ENCODE measurements around the gene PIEZO2. TPM values are rescaled to one million over a fixed set of nuclear protein-coding genes. Genes with fewer than 3 reads are reported as not detected.

The PIEZO2 gene
- polyA plus RNA-seq, 1 donor, result 23.7 TPM

DNA sequence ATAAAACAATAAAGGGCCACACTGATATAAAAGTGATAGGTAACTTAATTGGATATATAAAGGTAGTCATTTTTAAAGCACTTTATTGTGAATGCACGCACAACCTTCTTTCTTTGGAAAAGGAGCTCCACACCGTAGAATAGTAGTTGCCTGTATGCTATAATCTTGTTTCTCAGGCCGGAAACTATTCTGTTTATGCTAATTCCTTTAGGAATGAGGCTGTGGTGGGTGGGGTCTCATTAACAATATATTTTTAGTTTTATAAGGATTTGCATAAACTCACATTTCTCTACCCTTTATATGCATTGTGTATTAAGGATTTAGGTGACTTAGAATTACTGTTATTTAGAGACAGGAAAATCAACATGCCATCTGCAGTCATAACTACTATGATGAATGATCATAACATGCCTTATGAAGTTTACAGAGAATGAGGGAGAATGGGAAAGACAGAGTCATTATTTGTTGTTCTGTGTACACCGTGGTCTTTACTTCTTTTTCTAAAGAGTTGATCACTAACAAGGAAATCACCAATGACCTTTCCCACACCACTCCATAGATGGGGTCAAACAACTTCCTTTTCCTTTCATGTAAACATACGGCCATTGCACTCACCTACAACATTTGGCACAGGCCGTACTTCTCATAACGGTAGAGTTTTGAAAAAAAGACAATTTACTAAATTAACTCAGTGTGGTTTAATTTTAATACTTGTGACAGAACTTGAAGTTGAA is 84.5 kb downstream of the PIEZO2 start:
- DNase-seq, result no peak

DNA sequence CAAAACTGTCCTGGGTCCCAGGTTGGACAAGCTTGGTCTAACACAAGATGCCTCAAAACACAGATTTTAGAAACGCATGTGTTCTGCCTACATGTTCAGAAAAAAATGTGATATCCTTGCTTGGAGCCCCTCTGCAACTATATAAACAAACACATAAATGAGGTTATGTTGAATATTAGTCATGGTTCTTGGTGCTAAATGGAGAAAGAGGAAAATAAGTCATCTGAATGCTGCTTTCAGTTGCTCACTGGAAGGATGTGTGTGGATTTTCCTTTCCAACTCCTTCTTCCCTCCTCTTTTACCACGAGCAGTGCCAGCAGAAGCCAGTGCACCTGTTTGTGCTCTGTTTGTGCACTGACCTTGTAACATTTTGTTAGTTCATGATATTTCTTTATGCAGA is 85.3 kb downstream of the PIEZO2 start:
- DNase-seq, result no peak

DNA sequence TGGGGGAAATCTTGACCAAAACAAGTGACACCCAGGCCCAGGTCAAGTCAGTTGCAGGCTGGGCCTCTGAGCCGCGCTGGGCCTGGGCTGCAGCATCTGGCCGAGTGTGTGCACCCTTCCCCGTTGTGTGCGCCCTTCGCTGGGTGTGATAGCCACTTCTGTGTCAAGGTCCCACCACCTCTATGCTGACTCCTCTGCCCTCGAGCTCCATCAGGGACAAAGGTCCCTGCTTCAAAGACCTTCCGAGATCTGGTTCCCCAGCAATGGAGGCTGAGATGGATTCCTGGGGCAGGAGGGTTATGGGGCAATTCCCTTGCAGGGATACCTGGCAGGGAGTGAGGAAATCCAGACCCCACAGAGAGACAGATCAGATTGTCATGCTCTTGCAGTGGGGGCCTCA is 93.6 kb downstream of the PIEZO2 start:
- DNase-seq, result no peak

DNA sequence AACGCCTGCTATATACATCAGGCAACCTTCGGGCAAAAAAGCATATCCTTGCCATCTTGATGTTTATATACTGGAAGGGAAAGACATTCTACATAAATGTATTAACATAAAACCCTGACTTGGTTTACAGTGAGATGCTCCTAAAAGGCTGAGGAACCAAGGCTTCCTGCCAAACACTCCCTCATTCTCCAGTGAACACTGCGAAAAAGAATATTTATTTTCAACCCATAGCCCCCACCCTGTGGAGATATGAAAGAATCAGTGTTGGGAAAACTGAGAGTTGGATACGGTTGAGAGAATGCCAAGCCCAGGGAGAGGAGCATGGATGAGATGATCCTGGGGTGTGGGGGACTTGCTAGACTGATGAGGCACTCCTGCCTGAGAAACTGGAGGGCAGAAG is 94.9 kb downstream of the PIEZO2 start:
- DNase-seq, result no peak

DNA sequence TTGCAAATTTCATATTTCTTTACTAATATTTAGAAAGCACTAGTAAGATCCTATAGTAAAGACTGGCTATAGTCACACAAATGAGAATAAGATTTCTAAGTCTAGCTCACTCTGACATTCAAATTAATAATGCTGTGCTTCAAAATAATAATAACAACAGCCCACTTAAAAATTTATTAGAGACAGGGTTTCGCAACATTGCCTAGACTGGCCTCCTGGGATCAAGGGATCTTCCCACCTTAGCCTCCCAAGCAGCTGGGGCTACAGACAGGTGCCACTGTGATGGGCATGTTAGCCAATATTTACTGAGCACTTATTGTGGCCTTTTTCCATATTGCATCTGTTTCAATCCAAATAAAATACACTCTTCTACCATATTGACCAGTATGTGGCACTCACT is 96.1 kb downstream of the PIEZO2 start:
- no peak for DNase-seq

DNA sequence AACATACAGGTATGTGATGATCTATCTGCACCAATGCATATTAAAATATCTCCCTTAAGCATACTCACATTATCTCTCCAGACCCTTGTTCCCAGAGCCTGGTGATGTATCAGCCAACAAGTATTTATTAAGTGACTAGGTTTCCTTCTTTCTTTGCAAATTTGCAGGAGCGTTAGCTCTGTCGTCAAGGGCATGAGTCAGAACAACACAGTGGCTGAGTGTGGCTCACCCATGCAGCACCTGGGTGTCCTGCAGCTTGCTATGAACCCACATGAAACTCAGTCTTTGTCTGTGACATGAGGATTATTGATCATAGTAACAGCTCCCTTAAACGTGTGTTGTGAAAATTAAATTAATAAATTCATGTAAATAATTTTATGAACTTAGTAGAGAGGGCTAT is 96.6 kb downstream of the PIEZO2 start:
- no peak for DNase-seq

DNA sequence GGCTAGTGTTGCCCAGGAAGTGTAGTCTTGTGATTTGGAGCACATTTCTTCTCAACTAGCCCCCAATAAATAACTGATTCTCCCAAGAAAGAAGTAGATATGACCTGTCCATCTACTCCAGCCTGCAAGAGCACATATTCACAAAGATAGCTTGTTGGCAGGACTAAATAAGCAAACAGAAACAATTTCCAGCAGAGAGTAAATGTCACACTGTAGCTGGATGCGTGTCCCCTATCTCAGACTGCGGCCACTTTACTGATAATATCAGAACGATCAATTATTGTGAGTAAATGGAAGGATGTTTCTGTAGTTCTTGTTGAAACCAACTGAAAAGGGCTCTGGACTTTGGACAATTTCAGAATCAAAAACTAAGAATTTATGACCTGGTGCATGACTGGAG is 97.9 kb downstream of the PIEZO2 start:
- no peak for DNase-seq

DNA sequence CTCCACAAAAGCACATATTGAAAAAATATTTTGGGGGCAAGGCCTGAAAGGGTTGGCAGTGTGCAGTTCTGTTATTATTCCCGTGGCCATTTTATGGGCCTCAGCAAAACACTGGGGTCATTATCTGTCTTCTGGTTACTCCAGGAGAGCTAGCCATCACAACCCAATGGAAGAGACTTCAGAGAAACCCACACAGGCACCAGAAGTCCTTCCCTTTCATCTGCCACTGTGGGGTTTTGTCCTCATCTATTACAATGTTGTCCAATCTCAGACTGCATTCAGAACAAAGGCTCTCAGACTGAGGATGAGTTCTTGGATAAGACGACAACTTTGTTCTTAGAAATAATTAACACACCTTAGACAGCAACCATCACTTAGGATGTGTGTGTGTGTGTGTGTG is 98.4 kb downstream of the PIEZO2 start:
- no peak for DNase-seq

DNA sequence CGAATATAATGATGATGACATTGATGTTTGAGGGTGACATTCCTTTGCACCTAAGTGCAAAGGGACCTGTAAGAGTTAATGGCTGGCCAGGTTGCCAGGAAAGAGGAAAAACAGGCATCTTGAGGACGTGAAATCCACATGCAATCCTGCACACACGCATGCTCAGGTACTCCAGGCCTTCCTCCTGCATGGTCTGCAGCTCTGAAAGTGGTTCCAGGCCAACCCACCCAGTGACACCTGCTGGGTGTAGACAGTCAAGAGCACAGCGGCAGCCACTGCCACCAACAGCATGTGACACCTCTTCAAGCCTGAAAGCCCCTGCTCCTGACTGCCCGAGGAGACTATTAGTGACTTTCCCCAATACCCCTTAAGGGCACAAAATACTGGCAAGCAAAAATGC is 101.6 kb downstream of the PIEZO2 start:
- no peak for DNase-seq

DNA sequence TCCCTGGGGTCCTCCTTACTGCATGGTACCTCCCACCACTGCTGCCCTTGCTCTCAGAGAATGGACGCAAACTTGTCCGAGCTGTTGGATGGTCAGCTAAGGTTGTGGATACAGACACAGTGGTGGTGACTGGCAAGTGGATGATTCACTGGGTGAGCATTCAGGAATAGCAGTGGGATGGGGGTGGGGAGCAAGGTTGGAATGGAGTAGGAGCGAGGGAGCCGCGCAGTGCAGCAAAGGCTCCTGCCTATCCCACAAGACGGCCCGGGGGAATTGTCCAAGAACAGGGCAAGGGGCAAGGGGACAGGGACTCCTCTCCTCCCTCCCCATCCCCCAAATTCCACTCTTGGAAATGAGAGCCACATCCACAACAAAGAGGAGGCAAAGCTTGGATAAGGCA is 102.2 kb downstream of the PIEZO2 start:
- no peak for DNase-seq

DNA sequence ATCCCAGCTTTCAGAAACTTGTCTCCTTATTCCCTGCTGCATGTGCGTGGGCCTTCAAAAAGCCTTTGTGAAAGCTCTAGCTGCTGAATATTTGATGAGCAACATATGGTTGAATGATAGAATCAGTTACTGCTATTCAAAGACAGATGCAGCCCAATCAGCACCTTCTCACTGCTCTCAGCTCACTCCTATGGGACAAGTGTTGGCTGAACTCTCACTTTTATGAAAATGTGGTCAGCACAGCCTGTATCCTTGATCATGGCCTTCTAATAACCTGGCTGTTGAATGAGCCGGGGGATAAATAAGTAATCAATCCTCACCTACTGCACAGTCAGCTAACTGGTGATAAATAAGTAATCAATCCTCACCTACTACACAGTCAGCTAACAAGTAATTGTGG is 103.2 kb downstream of the PIEZO2 start:
- DNase-seq, result no peak

DNA sequence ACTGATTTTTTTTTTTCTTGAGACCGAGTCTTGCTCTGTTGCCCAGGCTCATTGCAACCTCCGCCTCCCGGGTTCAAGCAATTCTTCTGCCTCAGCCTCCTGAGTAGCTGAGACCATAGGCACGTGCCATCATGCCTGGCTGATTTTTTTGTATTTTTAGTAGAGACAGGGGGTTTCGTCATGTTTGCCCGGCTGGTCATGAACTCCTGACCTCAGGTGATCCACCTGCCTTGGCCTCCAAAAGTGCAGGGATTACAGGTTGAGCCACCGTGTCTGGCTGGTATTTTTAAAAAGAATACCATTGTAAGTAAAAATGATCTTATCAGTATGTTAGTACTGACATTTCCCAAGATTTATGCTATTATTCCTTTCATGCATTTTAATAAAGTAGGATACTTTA is 105.7 kb downstream of the PIEZO2 start:
- no peak for DNase-seq

DNA sequence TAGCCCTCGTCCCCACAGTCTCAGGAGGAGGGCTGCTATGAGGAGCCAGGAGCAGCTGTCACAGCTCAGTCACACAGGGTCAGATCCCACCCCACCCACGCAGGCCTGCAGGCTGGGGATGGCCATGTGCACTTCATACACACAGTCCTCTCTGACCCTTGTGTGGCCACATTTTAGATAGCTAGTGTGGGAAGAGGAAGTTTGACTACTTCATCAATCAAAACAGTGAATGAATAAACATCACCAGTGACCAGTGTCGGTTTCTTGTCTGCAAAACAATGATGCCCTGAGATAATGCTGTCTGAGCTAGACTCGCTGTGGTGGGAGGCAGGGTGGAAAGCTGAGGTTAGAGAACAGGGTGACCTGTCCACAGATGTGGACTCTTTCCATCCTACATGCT is 107.1 kb downstream of the PIEZO2 start:
- peak; percentile 13 for DNase-seq

DNA sequence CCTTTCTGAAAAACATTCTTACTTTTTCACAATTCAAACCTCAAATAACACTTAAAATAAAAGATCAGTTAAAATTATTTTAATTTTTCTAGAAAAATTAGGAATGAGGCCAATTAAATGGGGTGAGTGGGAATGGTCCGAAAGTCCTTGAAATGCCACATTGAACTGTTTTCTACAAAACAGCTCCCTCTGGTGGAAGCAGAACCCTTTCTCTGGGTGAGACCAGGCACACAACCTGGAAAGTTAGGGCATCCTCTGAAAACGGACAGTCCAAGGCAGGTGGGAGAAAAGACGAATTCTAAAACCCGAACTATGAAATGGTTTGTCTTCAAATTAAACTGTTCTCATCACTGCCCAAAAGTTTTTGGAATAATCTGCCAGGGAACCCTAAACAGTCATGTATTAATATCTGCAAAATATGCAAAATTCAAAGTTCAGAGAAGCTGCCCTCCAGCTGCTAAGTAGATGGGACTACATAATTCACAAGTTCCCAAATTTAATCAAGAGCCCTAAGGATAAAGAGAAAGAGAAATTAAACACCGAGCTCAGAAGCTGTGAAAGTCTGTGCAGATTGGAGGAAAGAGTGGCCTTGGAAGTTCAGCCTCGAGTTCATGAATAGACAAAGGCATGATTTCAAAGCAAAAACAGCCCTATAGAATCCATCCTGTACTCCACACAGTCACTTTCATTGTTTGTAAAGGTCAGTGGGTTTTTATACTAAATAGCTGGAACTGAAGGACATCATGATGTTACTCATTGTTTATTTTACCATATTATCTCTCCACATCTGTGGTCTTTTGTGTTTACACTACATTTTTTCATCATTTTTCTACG is 108.3 kb downstream of the PIEZO2 start:
- peak; percentile 59 for DNase-seq

DNA sequence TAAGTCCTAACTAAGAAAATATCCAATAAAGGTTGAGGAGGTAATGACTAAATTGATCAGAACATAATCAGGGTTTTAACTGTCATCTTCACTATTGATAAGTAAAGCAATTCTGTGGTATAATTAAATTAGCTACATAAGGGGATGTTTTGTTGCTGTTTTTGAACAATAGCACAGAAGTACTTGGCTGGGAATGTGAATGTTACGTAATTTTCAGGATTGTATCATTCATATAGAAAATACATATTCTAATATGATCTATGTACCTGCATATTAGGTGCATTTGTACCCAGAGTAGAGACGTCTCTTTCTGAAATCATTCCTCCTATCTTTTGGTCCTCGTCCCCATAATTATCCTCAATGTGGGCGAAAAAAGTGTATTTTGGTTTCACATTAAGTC is 109.0 kb downstream of the PIEZO2 start:
- DNase-seq, result no peak

DNA sequence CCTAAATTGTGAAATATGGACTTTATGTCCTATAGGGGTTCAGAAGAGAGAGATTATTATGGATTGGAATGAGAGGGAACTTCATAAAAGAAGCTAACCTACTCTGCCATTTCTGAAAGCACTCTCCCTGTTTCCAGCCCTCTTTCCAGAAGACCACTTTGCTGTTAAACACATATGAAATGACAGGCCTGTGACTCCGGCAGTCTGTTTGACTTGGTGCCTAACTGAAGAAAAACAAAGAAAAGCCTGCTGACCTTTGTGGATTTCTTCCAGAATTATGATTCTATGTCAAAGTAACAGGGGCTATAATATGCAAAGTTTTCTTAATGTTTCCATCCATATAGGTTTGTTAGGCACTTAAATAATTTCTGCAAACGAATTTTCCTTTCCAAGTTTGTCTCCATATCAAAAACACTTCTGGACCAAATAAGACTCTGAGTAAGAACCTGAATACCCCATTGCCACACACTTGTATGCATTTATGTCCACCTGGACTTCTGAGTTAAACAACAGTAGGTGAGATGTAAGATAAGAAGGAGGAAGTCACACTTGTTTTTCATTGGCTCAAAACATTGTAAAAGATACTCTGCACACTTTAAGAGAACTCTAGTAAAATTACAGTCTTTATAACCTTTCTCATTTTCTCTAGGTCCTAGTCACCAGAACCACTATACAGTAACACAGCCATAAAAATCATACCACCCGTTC is 111.7 kb downstream of the PIEZO2 start:
- no peak for DNase-seq

DNA sequence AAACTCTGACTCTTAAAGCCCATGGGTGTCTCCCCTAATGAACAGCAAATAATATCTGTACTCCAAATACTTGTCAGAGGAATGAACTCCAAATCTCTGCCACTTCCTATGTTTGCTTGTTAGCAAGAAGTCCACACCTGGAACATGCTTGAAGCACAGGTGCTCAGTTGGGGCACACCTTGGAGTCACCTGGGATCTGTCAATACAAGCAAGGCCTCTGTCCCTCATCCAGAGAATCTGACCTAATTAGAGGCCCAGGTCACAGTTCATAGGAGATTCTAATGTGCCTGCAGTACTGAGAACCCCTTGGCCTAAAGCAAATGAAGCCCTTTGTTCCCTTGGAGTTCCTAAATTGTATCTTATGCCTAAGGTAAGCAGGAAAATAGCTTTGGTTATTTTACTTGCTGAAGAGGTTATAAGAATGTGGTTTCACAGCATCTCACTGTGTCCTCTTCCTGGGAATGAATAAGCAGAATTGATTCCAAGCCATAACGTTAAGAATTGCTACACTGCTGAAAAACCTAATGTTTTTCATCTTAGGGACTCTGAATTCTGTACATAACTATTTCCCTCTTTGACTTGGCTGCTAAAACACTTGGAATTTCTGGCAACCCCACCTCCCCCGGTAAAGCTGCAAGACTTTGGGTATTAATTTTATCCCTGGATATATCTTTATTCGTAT is 113.4 kb downstream of the PIEZO2 start:
- DNase-seq, result no peak

DNA sequence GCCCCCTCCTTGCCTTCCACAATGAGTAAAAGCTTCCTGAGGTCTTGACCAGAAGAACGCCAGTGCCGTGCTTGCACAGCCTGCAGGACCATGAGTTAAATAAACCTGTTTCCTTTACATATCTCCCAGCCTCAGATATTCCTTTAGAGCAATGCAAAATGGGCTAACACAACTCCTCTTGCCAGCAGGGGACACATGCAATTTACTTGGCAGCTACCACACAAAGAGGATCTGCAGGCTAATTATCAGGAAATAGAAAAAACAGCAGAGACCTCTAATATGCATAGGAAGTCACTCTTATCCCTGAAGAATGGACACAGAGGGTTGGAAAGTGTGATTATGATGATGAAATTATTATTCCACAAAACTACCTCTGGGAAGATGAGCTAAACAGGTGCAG is 114.0 kb downstream of the PIEZO2 start:
- DNase-seq, result no peak

DNA sequence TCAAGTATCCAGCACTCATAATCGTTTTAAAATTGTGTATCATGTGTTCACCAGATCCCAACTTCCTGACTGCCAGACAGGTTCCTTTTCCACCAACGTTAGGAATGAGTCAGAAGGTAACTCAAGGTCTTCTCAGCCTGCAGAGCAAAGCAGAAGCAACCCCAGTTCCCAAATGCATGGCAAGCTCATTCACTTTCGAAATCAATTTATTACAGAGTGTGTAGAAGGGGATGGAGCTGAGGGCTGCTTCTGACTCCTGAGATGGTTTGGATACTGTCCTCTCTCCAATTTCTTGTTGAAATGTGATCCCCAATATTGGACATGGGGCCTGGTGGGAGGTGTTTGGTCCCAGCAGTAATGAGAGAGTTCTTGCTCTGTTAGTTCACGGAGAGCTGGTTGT is 114.5 kb downstream of the PIEZO2 start:
- no peak for DNase-seq

DNA sequence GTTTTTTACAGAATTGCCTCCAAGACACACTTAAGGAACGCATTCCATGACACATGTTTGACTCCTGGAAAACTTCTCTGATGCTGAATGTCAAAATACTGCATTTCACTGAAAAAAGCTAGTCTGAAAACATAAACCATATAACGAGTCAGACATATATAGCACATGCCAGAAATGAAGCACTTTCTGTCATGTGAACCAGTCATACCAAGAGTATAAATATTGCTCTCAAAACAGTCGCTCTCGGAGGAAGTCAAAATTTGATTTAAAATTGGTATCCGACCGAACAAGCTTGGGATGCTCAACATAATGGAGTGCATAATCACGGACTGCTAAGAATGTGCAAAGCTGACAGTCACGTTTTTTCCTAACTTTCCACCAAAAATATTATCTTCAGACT is 115.9 kb downstream of the PIEZO2 start:
- DNase-seq, result no peak

DNA sequence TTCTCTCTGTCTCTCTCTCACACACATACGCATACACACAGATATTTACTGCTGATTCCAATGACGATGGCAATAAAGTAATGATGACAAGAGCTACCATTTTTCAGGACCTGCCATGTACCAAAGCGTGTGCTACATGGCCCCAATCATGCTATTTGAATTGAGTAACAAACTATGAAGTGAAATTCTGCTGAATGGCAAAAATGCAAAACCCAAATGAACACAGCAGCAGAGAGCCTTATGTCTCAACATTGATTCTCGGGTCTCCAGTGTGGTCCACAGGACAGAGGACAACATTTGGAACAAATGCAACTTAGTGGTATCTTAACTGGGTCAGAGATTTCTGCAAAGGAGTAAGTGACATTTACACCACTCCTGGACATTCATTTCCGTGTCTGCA is 117.4 kb downstream of the PIEZO2 start:
- no peak for DNase-seq

DNA sequence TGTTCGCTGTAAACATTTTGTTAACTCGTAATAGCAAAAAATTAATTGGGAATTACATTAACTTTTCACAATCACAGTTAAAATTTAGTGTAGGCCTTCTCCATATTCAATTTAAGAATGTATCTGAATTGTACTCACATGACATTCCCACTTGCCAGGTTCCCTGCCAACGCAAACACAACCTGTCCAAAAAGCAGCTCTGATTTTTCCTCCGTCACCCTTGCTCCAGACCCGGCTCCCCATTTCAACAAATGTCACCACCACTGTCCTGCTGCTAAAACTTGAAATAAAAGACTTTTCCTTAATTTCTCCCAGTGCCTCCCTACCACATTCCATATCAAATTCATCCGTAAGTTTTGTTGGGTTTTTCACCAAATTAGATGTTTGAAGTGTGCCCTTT is 120.3 kb downstream of the PIEZO2 start:
- DNase-seq, result no peak

DNA sequence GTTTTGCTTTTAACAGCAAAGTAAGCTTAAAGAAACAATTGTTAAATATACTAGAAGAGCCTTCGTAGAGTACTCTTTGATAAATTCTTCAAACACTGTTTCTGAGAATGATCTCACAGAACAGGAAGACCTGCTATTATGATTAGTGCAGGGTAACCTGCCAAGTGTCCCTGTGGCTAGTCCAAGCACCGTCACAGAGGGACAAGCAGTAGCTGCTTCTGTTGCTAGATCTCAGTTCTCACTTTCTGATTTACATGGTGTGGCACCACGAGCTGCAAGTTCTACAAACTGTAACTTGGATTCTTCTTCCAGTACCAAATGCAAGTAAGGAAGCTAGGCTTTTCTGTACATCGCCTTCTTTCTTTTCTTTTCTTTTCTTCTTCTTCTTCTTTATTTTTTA is 121.5 kb downstream of the PIEZO2 start:
- DNase-seq, result no peak

Data from left kidney (tissue), 2 donors.